A549 (cell line): ENCODE data around the gene XKR3.

Experiments
- CHD2 ChIP-seq: fragments of 150-350 bp; IDR thresholded peaks from 2 replicates; pipeline ENCODE4 v1.6.1; 2014; ENCODE audit warnings: low read length; ENCODE audit not compliant: partially characterized antibody
- CTCF ChIP-seq: fragments of >200 bp; sonication (Bioruptor Twin); formaldehyde crosslinking; IDR thresholded peaks from 3 replicates; pipeline ENCODE4 v1.5.1; 2016
- EHMT2 ChIP-seq: fragments of 200-600 bp; sonication (generic); IDR thresholded peaks from 2 replicates; pipeline ENCODE4 v1.6.1; 2016; ENCODE audit warnings: antibody characterized with exemption, low read depth, mild to moderate bottlenecking, moderate library complexity
- ELK1 ChIP-seq: fragments of 150-350 bp; IDR thresholded peaks from 2 replicates; pipeline ENCODE4 v1.6.1; 2014; ENCODE audit warnings: low read depth, mild to moderate bottlenecking, low read length
- EP300 ChIP-seq, 2 experiments: fragments of >200 bp; sonication (Bioruptor Twin); formaldehyde crosslinking; IDR thresholded peaks; 2 replicates in 1 of 2; 3 replicates in 1 of 2; pipeline ENCODE4 v1.6.1; 2016 to 2017
- ESRRA ChIP-seq: fragments of 150-350 bp; IDR thresholded peaks from 2 replicates; pipeline ENCODE4 v1.6.1; 2014; ENCODE audit warnings: mild to moderate bottlenecking, low read length, borderline replicate concordance
- HOXA7 ChIP-seq: fragments of 250-450 bp; sonication (Bioruptor Pico); IDR thresholded peaks from 2 replicates; pipeline ENCODE4 v1.5.0; 2020; ENCODE audit warnings: mild to moderate bottlenecking, moderate library complexity
- KDM1A ChIP-seq: fragments of 200-600 bp; sonication (generic); IDR thresholded peaks from 2 replicates; pipeline ENCODE4 v1.6.1; 2016; ENCODE audit warnings: low read depth, mild to moderate bottlenecking
- MYC ChIP-seq: IDR thresholded peaks from 2 replicates; pipeline ENCODE4 v1.6.1; 2012; ENCODE audit warnings: mild to moderate bottlenecking, inconsistent platforms, low read length, improper control_type of control experiment, borderline replicate concordance
- NR3C1 ChIP-seq: fragments of >200 bp; sonication (Bioruptor Twin); formaldehyde crosslinking; IDR thresholded peaks from 3 replicates; pipeline ENCODE4 v1.6.1; 2017
- POLR2A ChIP-seq: IDR thresholded peaks from 2 replicates; pipeline ENCODE4 v1.6.1; 2012; ENCODE audit warnings: mild to moderate bottlenecking, low read length
- RAD21 ChIP-seq, 2 experiments: fragments of >200 bp in 1 of 2; sonication (Bioruptor Twin) in 1 of 2; formaldehyde crosslinking in 1 of 2; IDR thresholded peaks in 1 of 2; conservative IDR thresholded peaks in 1 of 2; 2 replicates in 1 of 2; 3 replicates in 1 of 2; pipeline ENCODE4 v1.6.1; 2012 to 2018; ENCODE audit warnings: inconsistent platforms in 1 of 2
- SMC3 ChIP-seq: fragments of >200 bp; sonication (Bioruptor Twin); formaldehyde crosslinking; IDR thresholded peaks from 3 replicates; pipeline ENCODE4 v1.6.1; 2018; ENCODE audit warnings: inconsistent platforms
- USF2 ChIP-seq: fragments of 450-650 bp; IDR thresholded peaks from 2 replicates; pipeline ENCODE4 v1.6.1; 2014; ENCODE audit warnings: antibody characterized with exemption

- TF ChIP-seq ESRRA = no peak
- TF ChIP-seq EHMT2 = no peak
- TF ChIP-seq POLR2A = no peak
- TF ChIP-seq SMC3 = no peak
- TF ChIP-seq NR3C1 = no peak
- no peak for TF ChIP-seq HOXA7
- no peak for TF ChIP-seq USF2
- TF ChIP-seq CTCF = no peak
- TF ChIP-seq EP300 (IDR thresholded peaks at IDR 0.05) = no peak
- TF ChIP-seq CHD2 = no peak
- TF ChIP-seq RAD21 (conservative IDR thresholded peaks at IDR 0.05 in 1 of 2, IDR thresholded peaks at IDR 0.05 in 1 of 2) = no peak
- no peak for TF ChIP-seq KDM1A
- TF ChIP-seq MYC = no peak
- no peak for TF ChIP-seq ELK1
These were observed 44.0 kb downstream of the XKR3 start for GRCh38 chr22:16781074-16781763.
